Measurements from ENCODE around the gene SIGLEC14. TPM values are rescaled to one million over a fixed set of nuclear protein-coding genes. Genes with fewer than 3 reads are reported as not detected.
A peak's percentile ranks its signal among the peaks of the same experiment; 100 is the strongest.

SIGLEC14 gene
- total RNA-seq, 6 experiments from 2014 or later = 2.9 to 6.1 (median 3.4) TPM; not detected in 2

DNA sequence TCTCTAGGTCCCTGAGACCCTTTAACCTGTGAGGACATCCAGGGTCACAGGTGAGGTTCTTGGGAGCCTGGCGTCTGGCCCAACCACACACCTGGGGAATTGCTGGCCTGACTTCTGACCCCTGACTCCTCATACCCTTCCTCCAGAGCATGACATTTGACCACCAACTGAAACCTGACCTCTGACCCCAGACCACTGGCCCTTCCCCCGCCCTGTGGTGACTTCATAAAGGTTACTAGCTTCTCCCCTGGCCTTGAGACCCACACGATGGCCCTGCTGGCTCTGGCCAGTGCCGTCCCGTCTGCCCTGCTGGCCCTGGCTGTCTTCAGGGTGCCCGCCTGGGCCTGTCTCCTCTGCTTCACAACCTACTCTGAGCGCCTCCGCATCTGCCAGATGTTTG is 46.6 kb upstream of the SIGLEC14 start, which contains the start of gene SPACA6:
TSS of gene SPACA6 (plus strand) at position 71 of the 400 bp plus-strand sequence. CDS start at position 268, 197 bp downstream.
- ATAC-seq = no peak
- no peak within 1 kb of the TSS for H3K27ac ChIP-seq
- H3K9me3 ChIP-seq = no peaks in the 10 kb centered on the region
- H3K27me3 ChIP-seq = no peaks in the 10 kb centered on the region
- TF ChIP-seq POLR2A (IDR thresholded peaks at IDR 0.05) = no peak
- TF ChIP-seq, protein P1, sequence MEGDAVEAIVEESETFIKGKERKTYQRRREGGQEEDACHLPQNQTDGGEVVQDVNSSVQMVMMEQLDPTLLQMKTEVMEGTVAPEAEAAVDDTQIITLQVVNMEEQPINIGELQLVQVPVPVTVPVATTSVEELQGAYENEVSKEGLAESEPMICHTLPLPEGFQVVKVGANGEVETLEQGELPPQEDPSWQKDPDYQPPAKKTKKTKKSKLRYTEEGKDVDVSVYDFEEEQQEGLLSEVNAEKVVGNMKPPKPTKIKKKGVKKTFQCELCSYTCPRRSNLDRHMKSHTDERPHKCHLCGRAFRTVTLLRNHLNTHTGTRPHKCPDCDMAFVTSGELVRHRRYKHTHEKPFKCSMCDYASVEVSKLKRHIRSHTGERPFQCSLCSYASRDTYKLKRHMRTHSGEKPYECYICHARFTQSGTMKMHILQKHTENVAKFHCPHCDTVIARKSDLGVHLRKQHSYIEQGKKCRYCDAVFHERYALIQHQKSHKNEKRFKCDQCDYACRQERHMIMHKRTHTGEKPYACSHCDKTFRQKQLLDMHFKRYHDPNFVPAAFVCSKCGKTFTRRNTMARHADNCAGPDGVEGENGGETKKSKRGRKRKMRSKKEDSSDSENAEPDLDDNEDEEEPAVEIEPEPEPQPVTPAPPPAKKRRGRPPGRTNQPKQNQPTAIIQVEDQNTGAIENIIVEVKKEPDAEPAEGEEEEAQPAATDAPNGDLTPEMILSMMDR (IDR thresholded peaks at IDR 0.05) = no peak
- H3K4me1 ChIP-seq = no peaks in the 10 kb centered on the region
- DNase-seq = peak in 1 of 3 donors; percentile 35
- H3K4me3 ChIP-seq = no peak within 1 kb of the TSS
- intact Hi-C loops (cut with DNase I) = no loop called here
- no peaks in the 10 kb centered on the region for H3K36me3 ChIP-seq
- WGBS (ENCODE audit: insufficient coverage, low coverage, low lambda C conversion rate, missing lambda C conversion rate) = 58% methylated on average over 8 of the region's 8 CpGs

DNA sequence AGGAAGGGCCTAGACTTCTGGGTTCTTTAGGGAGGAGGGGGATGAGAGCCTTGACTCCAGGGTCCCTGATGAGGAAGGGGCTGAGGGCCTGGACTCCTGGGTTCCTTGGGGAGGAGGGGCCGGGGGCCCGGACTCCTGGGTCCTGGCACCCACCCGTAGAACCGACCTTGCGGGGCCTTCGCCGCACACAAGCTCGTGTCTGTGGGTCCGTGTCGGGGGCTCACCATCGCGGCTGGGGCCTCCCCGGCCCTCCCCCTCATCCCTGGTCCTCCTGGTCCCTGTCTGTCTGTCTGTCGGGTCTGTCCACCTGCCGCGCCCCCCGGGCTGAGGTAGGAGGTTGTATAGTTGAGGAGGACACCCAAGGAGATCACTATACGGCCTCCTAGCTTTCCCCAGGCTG is 45.8 kb upstream of the SIGLEC14 start:
- TF ChIP-seq POLR2A (IDR thresholded peaks at IDR 0.05) = no peak
- TF ChIP-seq, protein P1 (IDR thresholded peaks at IDR 0.05) = no peak
- no peaks in the 10 kb centered on the region for H3K4me1 ChIP-seq
- WGBS (ENCODE audit: insufficient coverage, low coverage, low lambda C conversion rate, missing lambda C conversion rate) = no CpG with 5 or more reads among the region's 18 CpGs
- intact Hi-C loops (cut with DNase I) = no loop called here
- DNase-seq (peak in 1 of 3 donors; percentile 41), ATAC-seq (no peak)
- no peaks in the 10 kb centered on the region for H3K9me3 ChIP-seq
- H3K27ac ChIP-seq = no peak overlapping the region
- H3K4me3 ChIP-seq = no peak overlapping the region
- H3K36me3 ChIP-seq = no peaks in the 10 kb centered on the region
- H3K27me3 ChIP-seq = no peaks in the 10 kb centered on the region

DNA sequence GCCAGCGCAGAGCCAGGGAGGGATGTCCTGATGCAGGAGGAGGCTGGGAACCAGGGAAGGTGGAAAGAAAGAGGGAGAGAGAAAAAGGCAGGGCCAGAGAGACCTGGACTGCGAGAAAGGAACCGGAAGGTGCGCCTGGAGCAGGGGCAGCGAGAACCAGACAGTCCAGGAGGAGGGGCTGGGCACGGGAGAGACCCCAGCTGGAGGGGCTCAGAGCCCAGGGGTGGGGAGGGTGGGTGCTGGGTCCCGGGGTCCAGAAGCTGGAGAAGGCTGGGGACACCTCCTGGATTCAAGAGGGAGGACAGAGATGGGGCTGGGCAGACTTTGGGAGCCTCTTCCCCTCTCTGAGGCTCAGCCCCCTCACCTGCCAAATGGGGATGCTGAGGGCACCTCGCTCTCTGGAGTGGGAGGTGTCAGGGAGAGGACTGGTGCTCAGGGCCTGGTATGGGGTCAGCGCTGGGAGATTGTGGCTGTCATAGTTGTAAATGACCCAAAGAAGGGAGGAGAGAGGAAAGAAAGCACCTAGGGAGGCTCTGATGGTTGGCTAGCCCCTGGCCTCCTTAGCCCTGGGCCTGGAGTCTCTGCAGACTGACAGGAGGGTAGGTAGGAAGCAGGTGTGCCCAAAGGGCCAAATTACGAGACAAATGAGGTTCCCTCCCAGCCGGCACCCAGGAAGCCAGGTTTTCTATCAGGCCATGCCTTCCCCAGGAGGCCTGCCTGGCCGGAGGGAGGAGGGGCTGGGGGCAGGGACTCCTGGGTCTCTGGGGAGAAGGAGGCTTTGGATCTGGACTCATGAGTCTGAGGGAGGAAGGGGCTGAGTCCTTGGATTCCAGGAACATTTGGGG is 45.2 kb upstream of the SIGLEC14 start:
- no peaks in the 10 kb centered on the region for H3K27me3 ChIP-seq
- H3K36me3 ChIP-seq = no peaks in the 10 kb centered on the region
- intact Hi-C loops (cut with DNase I) = no loop called here
- H3K9me3 ChIP-seq = no peaks in the 10 kb centered on the region
- H3K4me1 ChIP-seq = no peaks in the 10 kb centered on the region
- no peak for ATAC-seq
- 42% methylated on average over 4 of the region's 12 CpGs for WGBS (ENCODE audit: insufficient coverage, low coverage, low lambda C conversion rate, missing lambda C conversion rate)
- no peak overlapping the region for H3K27ac ChIP-seq
- DNase-seq = peak in 1 of 3 donors; percentile 39
- H3K4me3 ChIP-seq = no peak overlapping the region
- no peak for TF ChIP-seq POLR2A (IDR thresholded peaks at IDR 0.05)
- TF ChIP-seq, protein P1 (IDR thresholded peaks at IDR 0.05) = no peak

DNA sequence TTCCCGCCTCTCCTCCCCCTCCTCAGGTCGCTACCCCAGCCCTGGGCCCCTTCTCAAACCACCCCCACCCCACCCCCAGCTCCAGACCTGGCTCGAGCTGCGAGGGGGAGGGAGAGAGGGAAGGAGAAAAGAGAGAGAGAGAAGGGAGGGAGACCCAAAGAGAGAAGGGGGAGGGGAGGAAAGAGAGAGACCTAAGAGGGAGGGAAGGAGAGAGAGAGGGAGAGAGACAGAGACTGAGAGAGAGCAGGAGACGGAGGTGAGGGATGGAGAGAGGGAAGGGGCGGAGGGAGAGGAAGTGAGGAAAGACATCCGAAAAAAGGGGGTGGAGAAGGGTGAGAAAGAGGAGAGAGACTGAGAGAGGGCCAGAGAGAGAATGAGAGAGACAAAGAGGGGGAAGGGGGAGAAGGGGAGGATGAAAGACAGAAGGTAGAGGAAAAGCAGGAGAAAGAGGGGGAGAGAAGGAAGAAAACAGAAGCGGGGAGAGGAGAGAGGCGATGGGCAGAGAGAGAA is 44.5 kb upstream of the SIGLEC14 start:
- Histone ChIP-seq H3K9me3 (no peaks in the 10 kb centered on the region), H3K27ac (peak overlapping the region in 2 of 3 donors; percentile 60 to 79), H3K27me3 (no peaks in the 10 kb centered on the region), H3K36me3 (no peaks in the 10 kb centered on the region), H3K4me3 (peak overlapping the region; percentile 43 to 49 (median 48)), H3K4me1 (no peaks in the 10 kb centered on the region)
- TF ChIP-seq, protein P1 (IDR thresholded peaks at IDR 0.05) = no peak
- no peak for TF ChIP-seq POLR2A (IDR thresholded peaks at IDR 0.05)
- WGBS (ENCODE audit: insufficient coverage, low coverage, low lambda C conversion rate, missing lambda C conversion rate) = 17% methylated on average over 9 of the region's 9 CpGs
- ATAC-seq (no peak), DNase-seq (no peak)
- intact Hi-C loops (cut with DNase I) = no loop called here
